H9 (cell line): Measurements from ENCODE around the gene APPBP2. TPM values are rescaled to one million over a fixed set of nuclear protein-coding genes. Genes with fewer than 3 reads are reported as not detected.

Experiments
- DNase-seq: peaks from one replicate; pipeline ENCODE4 v3.0.0-alpha.2; 2017
- H2AFZ ChIP-seq: one replicate; pipeline ENCODE4 v1.6.1; 2013; ENCODE audit warnings: mild to moderate bottlenecking, low read length, control low read depth, moderate library complexity
- H2AK5ac ChIP-seq: 2 replicates; pipeline ENCODE4 v1.6.1; 2013; ENCODE audit warnings: low read length, control low read depth, mixed read lengths; ENCODE audit not compliant: insufficient read length
- H2BK120ac ChIP-seq: one replicate; pipeline ENCODE4 v1.6.1; 2013; ENCODE audit warnings: low read depth, mild to moderate bottlenecking, low read length, control low read depth, inconsistent platforms; ENCODE audit not compliant: poor library complexity, severe bottlenecking
- H2BK12ac ChIP-seq: 2 replicates; pipeline ENCODE4 v1.6.1; 2013; ENCODE audit warnings: low read length, control low read depth, mixed read lengths, low read depth; ENCODE audit not compliant: insufficient read length
- H2BK15ac ChIP-seq: 2 replicates; pipeline ENCODE4 v1.6.1; 2013; ENCODE audit warnings: low read depth, low read length, control low read depth
- H2BK20ac ChIP-seq: one replicate; pipeline ENCODE4 v1.6.1; 2013; ENCODE audit warnings: low read depth, mild to moderate bottlenecking, low read length, control low read depth, inconsistent platforms; ENCODE audit not compliant: poor library complexity, severe bottlenecking
- H2BK5ac ChIP-seq: 2 replicates; pipeline ENCODE4 v1.6.1; 2013; ENCODE audit warnings: low read length, control low read depth, mixed read lengths; ENCODE audit not compliant: insufficient read length
- H3K14ac ChIP-seq: 2 replicates; pipeline ENCODE4 v1.6.1; 2013; ENCODE audit warnings: low read length, control low read depth; ENCODE audit not compliant: insufficient read depth
- H3K18ac ChIP-seq: 2 replicates; pipeline ENCODE4 v1.6.1; 2013; ENCODE audit warnings: low read depth, mild to moderate bottlenecking, mixed read lengths, low read length, control low read depth; ENCODE audit not compliant: insufficient read length
- H3K23ac ChIP-seq: 2 replicates; pipeline ENCODE4 v1.6.1; 2013; ENCODE audit warnings: low read length, control low read depth, mixed read lengths, low read depth; ENCODE audit not compliant: insufficient read length
- H3K23me2 ChIP-seq: 2 replicates; pipeline ENCODE4 v1.6.1; 2013; ENCODE audit warnings: low read depth, mild to moderate bottlenecking, mixed read lengths, low read length, control low read depth; ENCODE audit not compliant: insufficient read length, poor library complexity, severe bottlenecking
- H3K27ac ChIP-seq: 2 replicates; pipeline ENCODE4 v1.5.1; 2013; ENCODE audit warnings: low read length, control low read depth, mixed read lengths, low read depth; ENCODE audit not compliant: insufficient read length
- H3K27me3 ChIP-seq: 2 replicates; pipeline ENCODE4 v1.6.1; 2013; ENCODE audit warnings: low read length, control low read depth, inconsistent platforms; ENCODE audit not compliant: insufficient read depth
- H3K4ac ChIP-seq: 2 replicates; pipeline ENCODE4 v1.6.1; 2013; ENCODE audit warnings: low read depth, mild to moderate bottlenecking, control low read depth, inconsistent platforms, low read length, moderate library complexity
- H3K4me1 ChIP-seq: 2 replicates; pipeline ENCODE4 v1.6.1; 2013; ENCODE audit warnings: low read length, control low read depth, inconsistent platforms; ENCODE audit not compliant: insufficient read depth
- H3K4me2 ChIP-seq: 2 replicates; pipeline ENCODE4 v1.6.1; 2013; ENCODE audit warnings: low read length, control low read depth, mixed read lengths; ENCODE audit not compliant: insufficient read length, insufficient read depth
- H3K56ac ChIP-seq: 2 replicates; pipeline ENCODE4 v1.6.1; 2013; ENCODE audit warnings: low read depth, mild to moderate bottlenecking, mixed read lengths, low read length, control low read depth; ENCODE audit not compliant: insufficient read length
- H3K79me1 ChIP-seq: 2 replicates; pipeline ENCODE4 v1.6.1; 2013; ENCODE audit warnings: low read depth, mild to moderate bottlenecking, moderate library complexity, low read length, control low read depth, inconsistent platforms; ENCODE audit not compliant: insufficient read depth, poor library complexity, severe bottlenecking
- H3K79me2 ChIP-seq: 2 replicates; pipeline ENCODE4 v1.6.1; 2013; ENCODE audit warnings: low read length, control low read depth, inconsistent platforms; ENCODE audit not compliant: insufficient read depth
- H3K9ac ChIP-seq: 2 replicates; pipeline ENCODE4 v1.6.1; 2013; ENCODE audit warnings: low read length, control low read depth, mixed read lengths; ENCODE audit not compliant: insufficient read length; ENCODE audit errors: extremely low read depth
- H3K9me3 ChIP-seq: one replicate; pipeline ENCODE4 v1.6.1; 2013; ENCODE audit warnings: low read depth, low read length, inconsistent platforms; ENCODE audit not compliant: control insufficient read depth
- H3T11ph ChIP-seq: one replicate; pipeline ENCODE4 v1.6.1; 2013; ENCODE audit warnings: mild to moderate bottlenecking, low read length, control low read depth, inconsistent platforms
- H4K20me1 ChIP-seq: one replicate; pipeline ENCODE4 v1.6.1; 2013; ENCODE audit not compliant: control insufficient read depth, insufficient read length, insufficient read depth
- H4K5ac ChIP-seq: 2 replicates; pipeline ENCODE4 v1.6.1; 2013; ENCODE audit warnings: low read depth, mild to moderate bottlenecking, mixed read lengths, low read length, control low read depth; ENCODE audit not compliant: insufficient read length
- H4K8ac ChIP-seq: replicated peaks from 2 replicates; pipeline ENCODE4 v1.6.1; 2013; ENCODE audit warnings: low read length, control low read depth, mixed read lengths, low read depth; ENCODE audit not compliant: insufficient read length
- H4K91ac ChIP-seq: 2 replicates; pipeline ENCODE4 v1.6.1; 2013; ENCODE audit warnings: low read depth, mild to moderate bottlenecking, moderate library complexity, mixed read lengths, low read length, control low read depth; ENCODE audit not compliant: insufficient read length
- H3K27ac Mint-ChIP-seq, 3 experiments: 2 replicates in 2 of 3; 3 replicates in 1 of 3; pipeline ENCODE4 v1.8.0; 2020 to 2021; ENCODE audit warnings: mixed read lengths in 3 of 3, mild to moderate bottlenecking in 1 of 3, moderate library complexity in 1 of 3
- H3K27me3 Mint-ChIP-seq: 2 replicates; pipeline ENCODE4 v1.8.0; 2021; ENCODE audit warnings: low read depth, mild to moderate bottlenecking, moderate library complexity, mixed read lengths
- H3K36me3 Mint-ChIP-seq, 3 experiments: 2 replicates in 2 of 3; 3 replicates in 1 of 3; pipeline ENCODE4 v1.8.0; 2020 to 2021; ENCODE audit warnings: low read depth in 3 of 3, mixed read lengths in 3 of 3; ENCODE audit not compliant: insufficient read depth in 1 of 3
- H3K4me1 Mint-ChIP-seq, 2 experiments: 2 replicates each; pipeline ENCODE4 v1.8.0; 2020; ENCODE audit warnings: mixed read lengths in 2 of 2
- H3K4me3 Mint-ChIP-seq, 2 experiments: 2 replicates in 1 of 2; 3 replicates in 1 of 2; pipeline ENCODE4 v1.8.0; 2020 to 2021; ENCODE audit warnings: mild to moderate bottlenecking in 2 of 2, mixed read lengths in 2 of 2, moderate library complexity in 1 of 2
- H3K9me3 Mint-ChIP-seq, 2 experiments: 2 replicates in 1 of 2; 3 replicates in 1 of 2; pipeline ENCODE4 v1.8.0; 2020; ENCODE audit warnings: mild to moderate bottlenecking in 2 of 2, mixed read lengths in 2 of 2, moderate library complexity in 1 of 2
- CTCF ChIP-seq: fragments of 200-600 bp; sonication (generic); conservative IDR thresholded peaks from 3 replicates; pipeline ENCODE4 v1.8.0; 2021; ENCODE audit warnings: antibody characterized with exemption, mild to moderate bottlenecking
- WGBS: extraction: QIAGEN DNeasy Blood & Tissue Kit; methylation state at CpG from one replicate; pipeline ENCODE4 v1.1.7; 2013; ENCODE audit warnings: missing lambda C conversion rate, low lambda C conversion rate, mixed read lengths; ENCODE audit not compliant: insufficient read length; ENCODE audit errors: extremely low coverage; 5-methylcytosine and 5-hydroxymethylcytosine counted together
- total RNA-seq: library from RNA; stranded (reverse); gene quantifications from 2 replicates; pipeline ENCODE4 v1.2.1, GENCODE V29; 2021

Gene APPBP2
- total RNA-seq, 1 experiment from 2014 or later: 17.0 TPM

GRCh38 chr17:60463157-60463835 is 62.7 kb downstream of the APPBP2 start:
- Mint-ChIP-seq H3K27me3 (no peaks in the 10 kb centered on the region), H3K36me3 (peaks cover 14 to 59% (median 22%) of the 10 kb centered on the region in 3 experiments; a peak in 6 of 7 replicates)
- TF ChIP-seq CTCF: no peak

More at GRCh38 chr17:60463157-60463835, 62.7 kb downstream of the APPBP2 start:
- Histone ChIP-seq H3K27me3 (no peaks in the 10 kb centered on the region), H3K23me2 (no peaks in the 10 kb centered on the region), H4K5ac (no peak overlapping the region), H3K79me1 (no peaks in the 10 kb centered on the region), H2BK5ac (no peak overlapping the region), H3K18ac (no peak overlapping the region), H3K14ac (no peak overlapping the region), H2AK5ac (no peak overlapping the region), H3K9me3 (no peaks in the 10 kb centered on the region), H3K9ac (no peak overlapping the region), H3K4me2 (no peak overlapping the region), H3T11ph (no peak overlapping the region), H3K4ac (no peak overlapping the region), H4K91ac (no peak overlapping the region), H2BK12ac (no peak overlapping the region), H3K56ac (no peak overlapping the region), H3K27ac (no peak overlapping the region), H4K20me1 (no peaks in the 10 kb centered on the region), H2BK20ac (no peak overlapping the region), H2BK120ac (no peak overlapping the region), H2BK15ac (no peak overlapping the region), H3K23ac (no peak overlapping the region), H2AFZ (no peak overlapping the region), H4K8ac (no peak overlapping the region), H3K79me2 (no peaks in the 10 kb centered on the region), H3K4me1 (no peaks in the 10 kb centered on the region)
- Mint-ChIP-seq H3K4me1 (no peaks in the 10 kb centered on the region), H3K27ac (no peak overlapping the region), H3K4me3 (no peak overlapping the region), H3K9me3 (no peaks in the 10 kb centered on the region)
- WGBS: no CpG with 5 or more reads among the region's 4 CpGs
- DNase-seq: no peak
